ENCODE results near the gene SEPTIN8.

The SEPTIN8 gene

DNA sequence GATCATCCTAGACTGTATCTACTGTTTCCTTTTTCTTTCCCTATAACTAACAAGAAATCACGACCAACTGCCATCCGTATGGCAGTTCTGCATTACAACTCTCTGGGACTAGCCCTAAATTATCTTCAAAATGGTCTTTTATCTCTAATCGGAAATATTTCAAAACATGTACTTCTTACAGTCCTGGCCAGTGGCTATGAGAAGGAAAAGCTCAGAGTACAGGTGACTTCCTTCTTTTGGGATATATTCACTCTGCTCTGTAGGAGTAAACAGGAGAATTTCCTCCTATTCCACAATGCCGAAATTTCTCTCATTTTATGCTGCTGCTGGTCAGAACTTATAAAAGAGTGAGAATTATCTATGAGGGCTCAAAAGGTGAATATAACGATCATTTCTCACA is 1.8 kb upstream of the SEPTIN8 start:
- TF ChIP-seq EZH2phosphoT487 (IDR thresholded peaks at IDR 0.05; ENCODE audit: borderline replicate concordance): no peak
- TF ChIP-seq, protein P1, sequence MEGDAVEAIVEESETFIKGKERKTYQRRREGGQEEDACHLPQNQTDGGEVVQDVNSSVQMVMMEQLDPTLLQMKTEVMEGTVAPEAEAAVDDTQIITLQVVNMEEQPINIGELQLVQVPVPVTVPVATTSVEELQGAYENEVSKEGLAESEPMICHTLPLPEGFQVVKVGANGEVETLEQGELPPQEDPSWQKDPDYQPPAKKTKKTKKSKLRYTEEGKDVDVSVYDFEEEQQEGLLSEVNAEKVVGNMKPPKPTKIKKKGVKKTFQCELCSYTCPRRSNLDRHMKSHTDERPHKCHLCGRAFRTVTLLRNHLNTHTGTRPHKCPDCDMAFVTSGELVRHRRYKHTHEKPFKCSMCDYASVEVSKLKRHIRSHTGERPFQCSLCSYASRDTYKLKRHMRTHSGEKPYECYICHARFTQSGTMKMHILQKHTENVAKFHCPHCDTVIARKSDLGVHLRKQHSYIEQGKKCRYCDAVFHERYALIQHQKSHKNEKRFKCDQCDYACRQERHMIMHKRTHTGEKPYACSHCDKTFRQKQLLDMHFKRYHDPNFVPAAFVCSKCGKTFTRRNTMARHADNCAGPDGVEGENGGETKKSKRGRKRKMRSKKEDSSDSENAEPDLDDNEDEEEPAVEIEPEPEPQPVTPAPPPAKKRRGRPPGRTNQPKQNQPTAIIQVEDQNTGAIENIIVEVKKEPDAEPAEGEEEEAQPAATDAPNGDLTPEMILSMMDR (conservative IDR thresholded peaks at IDR 0.05; ENCODE audit: low read length): no peak
- Histone ChIP-seq H3K4me1 (ENCODE audit: insufficient read depth, low read length, poor library complexity, severe bottlenecking) (peaks cover 4% of the 10 kb centered on the region), H3K79me2 (ENCODE audit: insufficient read depth, low read length) (no peaks in the 10 kb centered on the region), H3K27me3 (ENCODE audit: insufficient read depth, low read length, poor library complexity, severe bottlenecking) (no peaks in the 10 kb centered on the region), H3K36me3 (ENCODE audit: insufficient read depth, low read length) (no peaks in the 10 kb centered on the region), H2AFZ (ENCODE audit: low read length) (no peak overlapping the region), H3K9ac (ENCODE audit: low read depth, low read length, poor library complexity, severe bottlenecking) (no peak overlapping the region), H3K4me3 (ENCODE audit: low read length, poor library complexity, severe bottlenecking) (no peak overlapping the region), H4K20me1 (ENCODE audit: insufficient read depth, low read length, poor library complexity, severe bottlenecking) (no peaks in the 10 kb centered on the region), H3K4me2 (ENCODE audit: low read depth, low read length, poor library complexity, severe bottlenecking) (no peak overlapping the region), H3K9me3 (ENCODE audit: insufficient read depth, low read depth, low read length) (no peaks in the 10 kb centered on the region), H3F3A (ENCODE audit: low read depth) (no peaks in the 10 kb centered on the region), H3K9me2 (replicated peaks; ENCODE audit: low read depth, low read length) (no peaks in the 10 kb centered on the region)

DNA sequence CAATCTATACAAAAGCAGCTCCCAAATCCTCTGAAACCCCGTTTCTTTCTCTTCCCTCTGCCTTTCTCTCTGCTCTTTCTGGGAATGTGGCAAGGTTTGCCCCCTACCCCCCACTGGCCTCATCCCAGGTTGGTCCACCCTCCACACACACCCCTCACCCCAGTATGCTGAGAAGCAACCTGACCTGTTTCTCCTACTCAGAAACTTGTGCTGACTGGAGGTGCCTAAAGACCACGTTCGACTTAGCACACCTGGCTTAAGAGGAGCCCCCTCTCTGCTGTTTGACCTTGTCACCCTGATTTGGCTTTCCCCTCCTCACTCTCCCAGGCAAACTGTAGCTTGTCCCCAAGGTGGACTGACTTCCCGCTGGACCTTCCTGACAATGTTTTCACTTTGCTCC is 1.1 kb upstream of the SEPTIN8 start:
- Histone ChIP-seq H3K4me2 (ENCODE audit: low read depth, low read length, poor library complexity, severe bottlenecking) (no peak overlapping the region), H2AFZ (ENCODE audit: low read length) (no peak overlapping the region), H3K4me3 (ENCODE audit: low read length, poor library complexity, severe bottlenecking) (no peak overlapping the region), H3F3A (ENCODE audit: low read depth) (no peaks in the 10 kb centered on the region), H3K4me1 (ENCODE audit: insufficient read depth, low read length, poor library complexity, severe bottlenecking) (peaks cover 4% of the 10 kb centered on the region), H4K20me1 (ENCODE audit: insufficient read depth, low read length, poor library complexity, severe bottlenecking) (no peaks in the 10 kb centered on the region), H3K36me3 (ENCODE audit: insufficient read depth, low read length) (no peaks in the 10 kb centered on the region), H3K9me3 (ENCODE audit: insufficient read depth, low read depth, low read length) (no peaks in the 10 kb centered on the region), H3K27me3 (ENCODE audit: insufficient read depth, low read length, poor library complexity, severe bottlenecking) (no peaks in the 10 kb centered on the region), H3K9me2 (replicated peaks; ENCODE audit: low read depth, low read length) (no peaks in the 10 kb centered on the region), H3K79me2 (ENCODE audit: insufficient read depth, low read length) (no peaks in the 10 kb centered on the region), H3K9ac (ENCODE audit: low read depth, low read length, poor library complexity, severe bottlenecking) (no peak overlapping the region)
- TF ChIP-seq EZH2phosphoT487 (IDR thresholded peaks at IDR 0.05; ENCODE audit: borderline replicate concordance): no peak
- TF ChIP-seq, protein P1 (conservative IDR thresholded peaks at IDR 0.05; ENCODE audit: low read length): no peak

DNA sequence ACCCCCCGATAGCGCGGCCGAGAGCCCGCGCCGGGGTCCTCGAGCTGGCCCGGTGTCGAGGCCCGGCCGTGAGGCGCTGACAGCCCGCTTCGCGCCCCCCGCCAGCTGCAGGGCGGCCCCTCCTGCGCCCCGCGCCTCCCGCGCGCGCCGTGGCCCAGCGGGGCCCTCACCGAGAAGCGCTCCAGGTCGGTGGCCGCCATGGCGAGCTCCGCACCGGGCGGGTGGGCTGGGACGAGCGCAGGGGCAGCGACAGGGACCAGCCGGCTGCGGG is 166 bp downstream of the SEPTIN8 start:
- Histone ChIP-seq H3K9me3 (ENCODE audit: insufficient read depth, low read depth, low read length) (no peaks in the 10 kb centered on the region), H3K27me3 (ENCODE audit: insufficient read depth, low read length, poor library complexity, severe bottlenecking) (no peaks in the 10 kb centered on the region), H2AFZ (ENCODE audit: low read length) (no peak overlapping the region; the same call in 1 of the 2 replicates), H3K4me3 (ENCODE audit: low read length, poor library complexity, severe bottlenecking) (peak overlapping the region; percentile 73), H4K20me1 (ENCODE audit: insufficient read depth, low read length, poor library complexity, severe bottlenecking) (no peaks in the 10 kb centered on the region), H3K79me2 (ENCODE audit: insufficient read depth, low read length) (no peaks in the 10 kb centered on the region), H3K36me3 (ENCODE audit: insufficient read depth, low read length) (no peaks in the 10 kb centered on the region), H3K4me2 (ENCODE audit: low read depth, low read length, poor library complexity, severe bottlenecking) (peak overlapping the region; percentile 58), H3K4me1 (ENCODE audit: insufficient read depth, low read length, poor library complexity, severe bottlenecking) (peaks cover 4% of the 10 kb centered on the region), H3K9ac (ENCODE audit: low read depth, low read length, poor library complexity, severe bottlenecking) (peak overlapping the region; percentile 54), H3K9me2 (replicated peaks; ENCODE audit: low read depth, low read length) (no peaks in the 10 kb centered on the region), H3F3A (ENCODE audit: low read depth) (no peaks in the 10 kb centered on the region)
- no peak for TF ChIP-seq EZH2phosphoT487 (IDR thresholded peaks at IDR 0.05; ENCODE audit: borderline replicate concordance)

DNA sequence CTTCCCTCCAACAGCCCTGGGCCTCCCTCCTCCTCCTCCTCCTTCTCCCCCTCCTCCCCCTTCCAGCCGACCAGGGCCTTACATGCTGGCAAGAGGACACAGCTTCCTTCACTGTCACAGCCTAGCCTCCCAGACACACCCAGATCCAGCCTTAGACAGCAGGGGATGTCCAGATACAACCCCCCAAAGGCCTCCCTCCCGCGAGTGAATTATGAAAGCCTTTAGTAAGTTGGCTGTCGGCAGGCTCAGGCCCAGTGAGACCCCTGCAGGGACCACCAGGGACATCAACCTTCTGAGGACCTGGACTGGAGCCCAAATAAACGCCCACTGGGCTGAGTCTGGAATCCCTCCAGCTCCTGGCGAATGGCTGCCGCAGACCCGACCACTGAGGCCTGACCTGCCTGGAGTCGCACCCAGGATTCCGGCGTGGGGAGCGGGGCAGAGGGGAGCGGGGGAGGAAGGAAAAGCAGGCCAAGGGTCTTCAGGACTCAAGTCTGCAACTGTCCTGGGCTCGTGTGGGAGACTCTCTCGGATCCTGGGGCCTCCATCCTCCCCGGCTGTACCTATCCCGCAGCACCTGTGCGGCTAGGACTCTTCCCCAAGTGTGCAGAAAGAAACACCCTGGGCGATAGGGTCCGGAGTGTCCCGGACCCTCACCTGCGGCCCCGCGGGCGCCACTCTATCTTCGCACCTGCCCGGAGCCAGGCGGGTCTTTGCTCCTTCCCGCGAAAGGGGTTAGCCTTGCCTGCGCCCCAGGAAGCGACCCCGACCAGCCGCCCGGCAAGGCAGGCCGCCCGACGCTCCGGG is 705 bp downstream of the SEPTIN8 start:
- Histone ChIP-seq H2AFZ (ENCODE audit: low read length) (peak overlapping the region; percentile 43; the same call in 1 of the 2 replicates), H3K4me1 (ENCODE audit: insufficient read depth, low read length, poor library complexity, severe bottlenecking) (peaks cover 4% of the 10 kb centered on the region), H3K9me3 (ENCODE audit: insufficient read depth, low read depth, low read length) (no peaks in the 10 kb centered on the region), H3F3A (ENCODE audit: low read depth) (no peaks in the 10 kb centered on the region), H3K4me3 (ENCODE audit: low read length, poor library complexity, severe bottlenecking) (peak overlapping the region; percentile 73), H3K36me3 (ENCODE audit: insufficient read depth, low read length) (no peaks in the 10 kb centered on the region), H3K4me2 (ENCODE audit: low read depth, low read length, poor library complexity, severe bottlenecking) (peak overlapping the region; percentile 58), H3K79me2 (ENCODE audit: insufficient read depth, low read length) (no peaks in the 10 kb centered on the region), H3K27me3 (ENCODE audit: insufficient read depth, low read length, poor library complexity, severe bottlenecking) (no peaks in the 10 kb centered on the region), H4K20me1 (ENCODE audit: insufficient read depth, low read length, poor library complexity, severe bottlenecking) (no peaks in the 10 kb centered on the region), H3K9ac (ENCODE audit: low read depth, low read length, poor library complexity, severe bottlenecking) (peak overlapping the region; percentile 54), H3K9me2 (replicated peaks; ENCODE audit: low read depth, low read length) (no peaks in the 10 kb centered on the region)
- TF ChIP-seq EZH2phosphoT487 (IDR thresholded peaks at IDR 0.05; ENCODE audit: borderline replicate concordance): no peak
